Type B pancreatic cell (in vitro differentiated cells): Measurements from ENCODE around the gene SLC35F3. TPM values are rescaled to one million over a fixed set of nuclear protein-coding genes. Genes with fewer than 3 reads are reported as not detected.

ENCODE experiments used
- DNase-seq: peaks from one replicate; pipeline ENCODE4 v3.0.0; 2021; ENCODE audit warnings: mixed read lengths; ENCODE audit not compliant: unreplicated experiment; ENCODE audit errors: extremely low spot score
- H3K27ac Mint-ChIP-seq: 2 replicates; pipeline ENCODE4 v1.8.0; 2021; ENCODE audit warnings: mild to moderate bottlenecking, mixed read lengths
- H3K27me3 Mint-ChIP-seq: 2 replicates; pipeline ENCODE4 v1.8.0; 2021; ENCODE audit warnings: mixed read lengths
- H3K36me3 Mint-ChIP-seq: 2 replicates; pipeline ENCODE4 v1.8.0; 2021; ENCODE audit warnings: mixed read lengths
- H3K4me1 Mint-ChIP-seq: one replicate; pipeline ENCODE4 v1.8.0; 2021; ENCODE audit warnings: mixed read lengths; ENCODE audit not compliant: unreplicated experiment
- H3K4me3 Mint-ChIP-seq: 2 replicates; pipeline ENCODE4 v1.8.0; 2021; ENCODE audit warnings: mild to moderate bottlenecking, mixed read lengths
- H3K9me3 Mint-ChIP-seq: 2 replicates; pipeline ENCODE4 v1.8.0; 2021; ENCODE audit warnings: mixed read lengths
- total RNA-seq: library from RNA; stranded (reverse); gene quantifications from 2 replicates; pipeline ENCODE4 v1.2.1, GENCODE V29; 2021; ENCODE audit warnings: low replicate concordance
- TF ChIP-seq, protein P1 (sequence below): fragments of 200-600 bp; sonication (generic); conservative IDR thresholded peaks from 2 replicates; pipeline ENCODE4 v1.5.0; 2021; ENCODE audit warnings: antibody characterized with exemption, mild to moderate bottlenecking

Gene SLC35F3
- total RNA-seq, 1 donor from 2014 or later = 2.1 TPM

DNA sequence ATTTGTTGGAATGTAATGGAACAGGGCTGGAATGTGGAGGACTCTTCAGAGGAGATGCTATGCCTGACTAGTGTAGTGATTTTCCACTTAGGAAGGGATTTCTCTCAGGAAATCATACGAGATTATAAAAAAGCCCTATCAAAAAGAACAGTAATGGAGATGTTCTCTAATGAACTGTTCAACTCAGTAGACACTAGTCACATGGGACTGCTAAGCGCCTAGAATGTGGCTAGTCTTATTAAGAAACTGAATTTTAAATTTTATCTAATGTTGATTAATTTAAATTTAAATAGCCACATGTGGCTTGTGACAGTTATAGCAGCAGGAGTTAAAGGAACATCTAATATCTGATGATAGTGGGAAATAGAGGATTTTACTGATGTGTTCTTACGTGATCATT lies 94.0 kb downstream of the SLC35F3 start:
- Mint-ChIP-seq H3K27ac (no peak overlapping the region), H3K36me3 (no peaks in the 10 kb centered on the region), H3K4me1 (peaks cover 5% of the 10 kb centered on the region), H3K9me3 (peaks cover 4% of the 10 kb centered on the region), H3K27me3 (peaks cover 60% of the 10 kb centered on the region), H3K4me3 (no peak overlapping the region)
- no peak for DNase-seq
- TF ChIP-seq, protein P1, sequence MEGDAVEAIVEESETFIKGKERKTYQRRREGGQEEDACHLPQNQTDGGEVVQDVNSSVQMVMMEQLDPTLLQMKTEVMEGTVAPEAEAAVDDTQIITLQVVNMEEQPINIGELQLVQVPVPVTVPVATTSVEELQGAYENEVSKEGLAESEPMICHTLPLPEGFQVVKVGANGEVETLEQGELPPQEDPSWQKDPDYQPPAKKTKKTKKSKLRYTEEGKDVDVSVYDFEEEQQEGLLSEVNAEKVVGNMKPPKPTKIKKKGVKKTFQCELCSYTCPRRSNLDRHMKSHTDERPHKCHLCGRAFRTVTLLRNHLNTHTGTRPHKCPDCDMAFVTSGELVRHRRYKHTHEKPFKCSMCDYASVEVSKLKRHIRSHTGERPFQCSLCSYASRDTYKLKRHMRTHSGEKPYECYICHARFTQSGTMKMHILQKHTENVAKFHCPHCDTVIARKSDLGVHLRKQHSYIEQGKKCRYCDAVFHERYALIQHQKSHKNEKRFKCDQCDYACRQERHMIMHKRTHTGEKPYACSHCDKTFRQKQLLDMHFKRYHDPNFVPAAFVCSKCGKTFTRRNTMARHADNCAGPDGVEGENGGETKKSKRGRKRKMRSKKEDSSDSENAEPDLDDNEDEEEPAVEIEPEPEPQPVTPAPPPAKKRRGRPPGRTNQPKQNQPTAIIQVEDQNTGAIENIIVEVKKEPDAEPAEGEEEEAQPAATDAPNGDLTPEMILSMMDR = no peak

DNA sequence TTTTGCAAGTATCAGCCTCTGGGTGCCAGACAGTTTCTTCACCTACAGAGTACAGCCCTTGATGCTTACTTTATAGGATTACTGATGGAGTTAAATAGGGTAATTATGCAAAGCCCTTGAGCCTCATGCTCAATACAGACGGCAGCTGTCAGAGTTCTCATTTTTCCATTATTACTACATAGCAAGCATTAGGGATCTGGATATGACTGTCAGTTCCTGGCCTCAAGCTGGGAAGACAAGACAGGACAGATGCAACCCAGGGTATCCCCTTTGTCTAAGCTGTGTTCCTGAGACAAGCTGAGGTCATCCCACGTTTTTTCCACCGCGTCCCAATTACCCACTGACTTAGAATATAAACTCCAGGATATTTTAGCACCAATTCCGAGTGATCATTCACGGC lies 94.4 kb downstream of the SLC35F3 start:
- peaks cover 1% of the 10 kb centered on the region for H3K4me1 Mint-ChIP-seq
- H3K36me3 Mint-ChIP-seq = no peaks in the 10 kb centered on the region
- peaks cover 60% of the 10 kb centered on the region for H3K27me3 Mint-ChIP-seq
- H3K4me3 Mint-ChIP-seq = no peak overlapping the region
- TF ChIP-seq, protein P1 = no peak
- DNase-seq = no peak
- H3K27ac Mint-ChIP-seq = no peak overlapping the region
- H3K9me3 Mint-ChIP-seq = peaks cover 2% of the 10 kb centered on the region

- no peak for DNase-seq
- Mint-ChIP-seq H3K9me3 (no peaks in the 10 kb centered on the region), H3K4me1 (no peaks in the 10 kb centered on the region), H3K27ac (no peak overlapping the region), H3K27me3 (peaks cover 54% of the 10 kb centered on the region), H3K36me3 (no peaks in the 10 kb centered on the region), H3K4me3 (no peak overlapping the region)
- TF ChIP-seq, protein P1 = no peak
Measured at GRCh38 chr1:234000557-234001041, 96.1 kb downstream of the SLC35F3 start.

GRCh38 chr1:234001817-234002216 lies 97.3 kb downstream of the SLC35F3 start:
- DNase-seq = no peak
- H3K4me3 Mint-ChIP-seq = no peak overlapping the region
- TF ChIP-seq, protein P1 = no peak
- H3K27ac Mint-ChIP-seq = no peak overlapping the region
- no peaks in the 10 kb centered on the region for H3K9me3 Mint-ChIP-seq
- H3K27me3 Mint-ChIP-seq = peaks cover 62% of the 10 kb centered on the region
- no peaks in the 10 kb centered on the region for H3K36me3 Mint-ChIP-seq
- no peaks in the 10 kb centered on the region for H3K4me1 Mint-ChIP-seq

DNA sequence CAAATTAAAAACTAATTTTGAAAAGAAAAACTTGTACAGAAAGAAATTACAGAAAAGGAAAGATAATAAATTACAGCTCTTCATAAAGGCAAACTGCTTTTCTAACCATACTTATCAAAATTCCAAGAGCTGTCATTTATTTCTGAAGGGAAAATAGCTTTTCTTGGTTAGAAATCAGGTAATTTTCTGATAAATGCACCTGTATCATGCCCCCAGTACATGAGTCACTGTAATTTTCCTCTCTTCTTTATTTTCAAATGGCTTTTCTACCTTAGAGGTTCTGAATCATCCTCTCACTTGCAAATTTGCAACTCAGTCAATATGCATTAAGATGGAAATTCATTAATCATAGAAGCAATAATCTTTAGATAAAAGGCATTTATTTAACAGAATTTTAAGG lies 100.1 kb downstream of the SLC35F3 start:
- no peak overlapping the region for H3K4me3 Mint-ChIP-seq
- TF ChIP-seq, protein P1 = no peak

GRCh38 chr1:234007684-234008083 lies 103.2 kb downstream of the SLC35F3 start:
- Mint-ChIP-seq H3K36me3 (no peaks in the 10 kb centered on the region), H3K27ac (no peak overlapping the region), H3K4me3 (no peak overlapping the region), H3K9me3 (no peaks in the 10 kb centered on the region), H3K4me1 (no peaks in the 10 kb centered on the region), H3K27me3 (peaks cover 40% of the 10 kb centered on the region)
- TF ChIP-seq, protein P1 = no peak
- no peak for DNase-seq

More for the DNA sequence above, 100.1 kb downstream of the SLC35F3 start:
- Mint-ChIP-seq H3K4me1 (no peaks in the 10 kb centered on the region), H3K27ac (no peak overlapping the region), H3K36me3 (no peaks in the 10 kb centered on the region), H3K9me3 (no peaks in the 10 kb centered on the region), H3K27me3 (peaks cover 52% of the 10 kb centered on the region)
- no peak for DNase-seq
